Astrocyte (in vitro differentiated cells and primary cell): ENCODE measurements around the gene CAMK2G. TPM values are rescaled to one million over a fixed set of nuclear protein-coding genes. Genes with fewer than 3 reads are reported as not detected.

Experiments used
- DNase-seq: peaks from one replicate; pipeline ENCODE4 v3.0.0-alpha.2; 2010; ENCODE audit warnings: low read depth
- FAIRE-seq: peaks from 2 replicates; lab custom pipeline; 2011; peaks lifted over from hg19 to GRCh38; lab: Jason Lieb, UNC
- H2AFZ ChIP-seq: 2 replicates; pipeline ENCODE4 v1.6.0; 2012; ENCODE audit warnings: low read depth, low read length, inconsistent platforms
- H3K27ac ChIP-seq: 2 replicates; pipeline ENCODE4 v1.5.1; 2011; ENCODE audit warnings: low read depth, low read length, inconsistent platforms
- H3K27me3 ChIP-seq: 2 replicates; pipeline ENCODE4 v1.6.0; 2011; ENCODE audit warnings: low read length, inconsistent platforms; ENCODE audit not compliant: insufficient read depth
- H3K36me3 ChIP-seq: 2 replicates; pipeline ENCODE4 v1.5.1; 2011; ENCODE audit warnings: low read length, inconsistent platforms; ENCODE audit not compliant: insufficient read depth
- H3K4me1 ChIP-seq: 2 replicates; pipeline ENCODE4 v1.5.1; 2011; ENCODE audit warnings: low read length, inconsistent platforms; ENCODE audit not compliant: insufficient read depth
- H3K4me2 ChIP-seq: 2 replicates; pipeline ENCODE4 v1.6.0; 2012; ENCODE audit warnings: low read length, inconsistent platforms
- H3K4me3 ChIP-seq: 2 replicates; pipeline ENCODE4 v1.5.1; 2011; ENCODE audit warnings: low read depth, mild to moderate bottlenecking, low read length, inconsistent platforms; ENCODE audit not compliant: insufficient read depth
- H3K79me2 ChIP-seq: 2 replicates; pipeline ENCODE4 v1.6.0; 2012; ENCODE audit warnings: mild to moderate bottlenecking, low read length, inconsistent platforms; ENCODE audit not compliant: insufficient read depth
- H3K9ac ChIP-seq: 2 replicates; pipeline ENCODE4 v1.6.0; 2012; ENCODE audit warnings: mild to moderate bottlenecking, low read length, inconsistent platforms
- H3K9me3 ChIP-seq: 2 replicates; pipeline ENCODE4 v1.5.1; 2012; ENCODE audit warnings: low read depth, mild to moderate bottlenecking, low read length, inconsistent platforms; ENCODE audit not compliant: insufficient read depth
- H4K20me1 ChIP-seq: 2 replicates; pipeline ENCODE4 v1.6.0; 2012; ENCODE audit warnings: low read length, inconsistent platforms; ENCODE audit not compliant: insufficient read depth
- H3K27ac Mint-ChIP-seq: one replicate; pipeline ENCODE4 v1.8.0; 2021; ENCODE audit warnings: mild to moderate bottlenecking, mixed read lengths; ENCODE audit not compliant: unreplicated experiment
- H3K27me3 Mint-ChIP-seq: one replicate; pipeline ENCODE4 v1.8.0; 2021; ENCODE audit warnings: low read depth, mixed read lengths; ENCODE audit not compliant: unreplicated experiment
- H3K36me3 Mint-ChIP-seq: one replicate; pipeline ENCODE4 v1.8.0; 2021; ENCODE audit warnings: low read depth, mixed read lengths; ENCODE audit not compliant: unreplicated experiment
- H3K4me1 Mint-ChIP-seq: one replicate; pipeline ENCODE4 v1.8.0; 2021; ENCODE audit warnings: low read depth, mixed read lengths; ENCODE audit not compliant: unreplicated experiment
- H3K4me3 Mint-ChIP-seq: one replicate; pipeline ENCODE4 v1.8.0; 2021; ENCODE audit warnings: mild to moderate bottlenecking, moderate library complexity, mixed read lengths; ENCODE audit not compliant: unreplicated experiment
- H3K9me3 Mint-ChIP-seq: one replicate; pipeline ENCODE4 v1.8.0; 2021; ENCODE audit warnings: mild to moderate bottlenecking, mixed read lengths; ENCODE audit not compliant: unreplicated experiment
- CTCF ChIP-seq: IDR thresholded peaks from 2 replicates; pipeline ENCODE4 v1.5.1; 2011; ENCODE audit warnings: low read depth, mild to moderate bottlenecking, inconsistent platforms, low read length, moderate library complexity; ENCODE audit not compliant: insufficient read depth
- EZH2 ChIP-seq: IDR thresholded peaks from 2 replicates; pipeline ENCODE4 v1.6.1; 2012; ENCODE audit warnings: mild to moderate bottlenecking, low read length, inconsistent platforms; ENCODE audit not compliant: insufficient read depth
- total RNA-seq: library from RNA; stranded (reverse); gene quantifications from 2 replicates; pipeline ENCODE4 v1.2.1, GENCODE V29; 2021

Gene CAMK2G
- total RNA-seq, 1 donor from 2014 or later: 19.8 TPM

GRCh38 chr10:73840056-73840402, 34.3 kb downstream of the CAMK2G start:
- Histone ChIP-seq H3K9me3 (no peaks in the 10 kb centered on the region), H4K20me1 (peaks cover 9% of the 10 kb centered on the region), H3K4me2 (no peak overlapping the region), H3K79me2 (no peaks in the 10 kb centered on the region), H3K36me3 (no peaks in the 10 kb centered on the region), H3K4me1 (peaks cover 16% of the 10 kb centered on the region), H3K4me3 (no peak overlapping the region), H3K27ac (no peak overlapping the region), H3K9ac (no peak overlapping the region), H3K27me3 (no peaks in the 10 kb centered on the region), H2AFZ (no peak overlapping the region)
- H3K4me1 Mint-ChIP-seq: peaks cover 6% of the 10 kb centered on the region
- no peak for TF ChIP-seq CTCF
- no peak for TF ChIP-seq EZH2
- peaks cover 28% of the 10 kb centered on the region for H3K36me3 Mint-ChIP-seq
- H3K4me3 Mint-ChIP-seq: no peak overlapping the region
- H3K27ac Mint-ChIP-seq: no peak overlapping the region
- H3K27me3 Mint-ChIP-seq: peaks cover 3% of the 10 kb centered on the region
- DNase-seq (no peak), FAIRE-seq (no peak)
- H3K9me3 Mint-ChIP-seq: no peaks in the 10 kb centered on the region

- no peak for DNase-seq
- peaks cover 16% of the 10 kb centered on the region for H3K4me1 ChIP-seq
- H3K27ac Mint-ChIP-seq: no peak overlapping the region
- H4K20me1 ChIP-seq: peaks cover 9% of the 10 kb centered on the region
- no peak overlapping the region for H3K9ac ChIP-seq
- H3K36me3 ChIP-seq: no peaks in the 10 kb centered on the region
- no peaks in the 10 kb centered on the region for H3K9me3 ChIP-seq
- no peak overlapping the region for H3K4me3 Mint-ChIP-seq
- no peak for TF ChIP-seq CTCF
- no peak for TF ChIP-seq EZH2
- peaks cover 6% of the 10 kb centered on the region for H3K4me1 Mint-ChIP-seq
- no peaks in the 10 kb centered on the region for H3K79me2 ChIP-seq
- H3K27ac ChIP-seq: no peak overlapping the region
- H3K4me2 ChIP-seq: no peak overlapping the region
- H2AFZ ChIP-seq: no peak overlapping the region
- no peaks in the 10 kb centered on the region for H3K27me3 ChIP-seq
- no peak for FAIRE-seq
- peaks cover 5% of the 10 kb centered on the region for H3K27me3 Mint-ChIP-seq
- H3K4me3 ChIP-seq: no peak overlapping the region
- no peaks in the 10 kb centered on the region for H3K9me3 Mint-ChIP-seq
- peaks cover 31% of the 10 kb centered on the region for H3K36me3 Mint-ChIP-seq
Measured at GRCh38 chr10:73839276-73839966, 34.9 kb downstream of the CAMK2G start.

- Histone ChIP-seq H3K27ac (no peak overlapping the region), H3K9me3 (no peaks in the 10 kb centered on the region), H3K9ac (no peak overlapping the region), H4K20me1 (peaks cover 9% of the 10 kb centered on the region), H3K4me3 (no peak overlapping the region), H3K36me3 (no peaks in the 10 kb centered on the region), H3K4me2 (no peak overlapping the region), H3K27me3 (no peaks in the 10 kb centered on the region), H2AFZ (no peak overlapping the region), H3K79me2 (no peaks in the 10 kb centered on the region), H3K4me1 (peaks cover 16% of the 10 kb centered on the region)
- Mint-ChIP-seq H3K27ac (no peak overlapping the region), H3K4me1 (peaks cover 6% of the 10 kb centered on the region), H3K9me3 (no peaks in the 10 kb centered on the region), H3K36me3 (peaks cover 32% of the 10 kb centered on the region), H3K4me3 (no peak overlapping the region), H3K27me3 (peaks cover 5% of the 10 kb centered on the region)
- DNase-seq: no peak
- FAIRE-seq: no peak
- TF ChIP-seq EZH2 (no peak), CTCF (no peak)
Measured at GRCh38 chr10:73838827-73839226, 35.5 kb downstream of the CAMK2G start.
